ENCODE results near the gene PALM3. TPM values are rescaled to one million over a fixed set of nuclear protein-coding genes. Genes with fewer than 3 reads are reported as not detected.

PALM3 gene
- total RNA-seq, 2 experiments from 2014 or later: 0.09 TPM; not detected in 1

DNA sequence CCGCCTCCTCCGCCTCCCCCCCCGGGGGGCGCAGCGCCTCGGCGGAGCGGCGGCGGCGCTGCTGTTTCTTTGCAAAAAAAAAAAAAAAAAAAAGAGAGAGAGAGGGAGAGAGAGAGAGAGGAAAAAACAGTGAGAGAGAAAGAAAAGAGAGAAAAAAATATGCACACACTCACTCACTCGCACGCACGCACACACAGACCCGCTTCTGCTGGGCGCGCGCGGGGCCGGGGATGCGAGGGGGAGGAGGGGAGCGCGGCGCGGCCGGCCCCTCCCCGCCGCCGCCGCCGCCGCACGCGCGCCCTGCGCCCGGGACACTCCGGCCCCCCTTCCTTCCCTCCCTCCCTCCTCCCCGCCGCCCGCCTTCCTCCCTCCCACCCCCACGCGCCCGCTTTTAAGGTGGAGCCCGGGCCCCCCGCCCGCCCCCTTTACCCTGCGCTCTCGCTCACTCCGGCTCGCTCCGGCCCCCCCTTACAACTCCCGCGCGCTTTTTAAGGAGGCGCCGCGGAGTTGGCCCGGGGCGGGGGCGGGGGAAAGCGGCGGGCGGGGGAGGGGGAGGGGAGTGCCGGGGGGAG is 28.7 kb upstream of the PALM3 start, which contains the start of gene SAMD1:
TSS of gene SAMD1 (minus strand) at position 243 of the 572 bp plus-strand sequence.
- H3K4me3 ChIP-seq (ENCODE audit: low read depth, low read length, poor library complexity, severe bottlenecking): peak within 1 kb of the TSS; percentile 87
- ChIA-PET POLR2A (no interaction called here), CTCF (ENCODE audit: unreplicated experiment) (no interaction called here)
- no TSS peak for BruUV-seq (replicated peaks)
- peak; percentile 94 for DNase-seq (ENCODE audit: low spot score)
- peaks cover 21% of the 10 kb centered on the region for H3K4me1 ChIP-seq (ENCODE audit: insufficient read depth, low read length, poor library complexity, severe bottlenecking)
- peak within 1 kb of the TSS; percentile 89 for H3K27ac ChIP-seq (ENCODE audit: low read depth, low read length, poor library complexity, severe bottlenecking)
- peaks cover 15% of the 10 kb centered on the region; the same call in 1 of the 2 replicates for H3K79me2 ChIP-seq (ENCODE audit: insufficient read depth, low read depth, low read length)
- H3K36me3 ChIP-seq (ENCODE audit: insufficient read depth, low read length): peaks cover 40% of the 10 kb centered on the region
- peak within 1 kb of the TSS; percentile 84 for H3K4me2 ChIP-seq (ENCODE audit: low read length)
- peaks cover 9% of the 10 kb centered on the region for H3K9me3 ChIP-seq (ENCODE audit: low read length)
- intact Hi-C loops (cut with micrococcal nuclease; ENCODE audit: unreplicated experiment): loop anchor here (1.0 kb wide), 1 partner anchor 46 kb away; the partner anchor contains the start of gene ASF1B
- TF ChIP-seq, protein P1, sequence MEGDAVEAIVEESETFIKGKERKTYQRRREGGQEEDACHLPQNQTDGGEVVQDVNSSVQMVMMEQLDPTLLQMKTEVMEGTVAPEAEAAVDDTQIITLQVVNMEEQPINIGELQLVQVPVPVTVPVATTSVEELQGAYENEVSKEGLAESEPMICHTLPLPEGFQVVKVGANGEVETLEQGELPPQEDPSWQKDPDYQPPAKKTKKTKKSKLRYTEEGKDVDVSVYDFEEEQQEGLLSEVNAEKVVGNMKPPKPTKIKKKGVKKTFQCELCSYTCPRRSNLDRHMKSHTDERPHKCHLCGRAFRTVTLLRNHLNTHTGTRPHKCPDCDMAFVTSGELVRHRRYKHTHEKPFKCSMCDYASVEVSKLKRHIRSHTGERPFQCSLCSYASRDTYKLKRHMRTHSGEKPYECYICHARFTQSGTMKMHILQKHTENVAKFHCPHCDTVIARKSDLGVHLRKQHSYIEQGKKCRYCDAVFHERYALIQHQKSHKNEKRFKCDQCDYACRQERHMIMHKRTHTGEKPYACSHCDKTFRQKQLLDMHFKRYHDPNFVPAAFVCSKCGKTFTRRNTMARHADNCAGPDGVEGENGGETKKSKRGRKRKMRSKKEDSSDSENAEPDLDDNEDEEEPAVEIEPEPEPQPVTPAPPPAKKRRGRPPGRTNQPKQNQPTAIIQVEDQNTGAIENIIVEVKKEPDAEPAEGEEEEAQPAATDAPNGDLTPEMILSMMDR (conservative IDR thresholded peaks at IDR 0.05; ENCODE audit: low read length): 0 out of 2 replicates have a peak, but pooled peaks have one; percentile 17
- TF ChIP-seq EZH2phosphoT487 (IDR thresholded peaks at IDR 0.05; ENCODE audit: borderline replicate concordance, low read depth, low read length): no peak
- no peaks in the 10 kb centered on the region for H3K9me2 ChIP-seq (ENCODE audit: insufficient read depth, low read length)
- peak within 1 kb of the TSS; percentile 65 for H2AFZ ChIP-seq (ENCODE audit: low read length)
- peaks cover 9% of the 10 kb centered on the region; the same call in 1 of the 2 replicates for H4K20me1 ChIP-seq (ENCODE audit: insufficient read depth, low read length)

DNA sequence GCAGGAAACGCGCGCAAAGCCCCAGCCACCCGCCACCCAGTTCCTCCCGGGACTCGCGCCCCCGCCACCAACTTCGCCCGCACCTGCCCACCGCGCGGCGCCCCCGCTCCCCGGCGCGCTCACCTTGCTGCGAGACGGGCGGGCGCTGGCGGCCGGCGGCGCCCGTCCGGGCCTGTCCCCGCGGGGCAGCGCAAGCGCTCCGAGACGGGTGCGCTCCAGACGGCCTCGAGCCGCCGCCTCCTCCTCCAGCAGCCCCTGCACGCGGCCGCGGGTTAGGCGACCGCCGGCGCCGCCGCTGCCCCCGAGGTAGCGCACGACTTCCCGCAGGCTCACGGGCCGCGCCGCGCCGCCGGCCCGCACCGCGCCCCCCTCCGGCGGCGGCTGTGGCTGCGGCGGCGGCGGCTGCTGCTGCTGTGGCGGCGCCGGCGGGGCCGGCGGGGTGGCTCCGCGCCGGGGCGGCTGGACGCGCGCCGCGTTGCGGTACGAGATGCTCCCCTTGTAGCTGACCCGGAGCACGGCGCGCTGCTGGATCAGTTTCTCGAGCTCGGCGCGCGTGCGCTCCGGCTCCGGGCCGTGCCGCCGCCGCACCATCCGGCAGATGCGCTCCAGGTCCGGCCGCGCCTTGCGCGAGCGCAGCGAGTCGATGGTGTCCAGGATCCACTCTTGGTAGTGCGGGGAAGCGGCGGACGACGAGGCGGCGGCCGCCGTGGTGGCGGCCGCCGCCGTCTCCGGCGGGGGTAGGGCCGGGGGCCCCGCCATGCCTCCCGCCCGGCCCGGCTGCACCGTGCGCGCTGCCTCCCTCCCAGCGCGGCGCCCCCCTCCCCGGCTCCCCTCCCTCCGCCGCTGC is 28.0 kb upstream of the PALM3 start:
- Histone ChIP-seq H3K27ac (ENCODE audit: low read depth, low read length, poor library complexity, severe bottlenecking) (peak overlapping the region; percentile 89), H3K79me2 (ENCODE audit: insufficient read depth, low read depth, low read length) (peaks cover 15% of the 10 kb centered on the region; the same call in 1 of the 2 replicates), H4K20me1 (ENCODE audit: insufficient read depth, low read length) (peaks cover 9% of the 10 kb centered on the region; the same call in 1 of the 2 replicates), H3K9me2 (ENCODE audit: insufficient read depth, low read length) (no peaks in the 10 kb centered on the region), H3K4me3 (ENCODE audit: low read depth, low read length, poor library complexity, severe bottlenecking) (peak overlapping the region; percentile 87), H2AFZ (ENCODE audit: low read length) (no peak overlapping the region), H3K4me2 (ENCODE audit: low read length) (peak overlapping the region; percentile 82), H3K36me3 (ENCODE audit: insufficient read depth, low read length) (peaks cover 46% of the 10 kb centered on the region), H3K4me1 (ENCODE audit: insufficient read depth, low read length, poor library complexity, severe bottlenecking) (peaks cover 21% of the 10 kb centered on the region), H3K9me3 (ENCODE audit: low read length) (peaks cover 9% of the 10 kb centered on the region)
- DNase-seq (ENCODE audit: low spot score): peak; percentile 81
- TF ChIP-seq, protein P1 (conservative IDR thresholded peaks at IDR 0.05; ENCODE audit: low read length): peak; percentile 52
- no peak for TF ChIP-seq EZH2phosphoT487 (IDR thresholded peaks at IDR 0.05; ENCODE audit: borderline replicate concordance, low read depth, low read length)
- ChIA-PET POLR2A (no interaction called here), CTCF (ENCODE audit: unreplicated experiment) (no interaction called here)
- intact Hi-C loops (cut with micrococcal nuclease; ENCODE audit: unreplicated experiment): loop anchor here (1.0 kb wide), 1 partner anchor 17 kb away; no protein-coding TSS in a partner anchor
- BruUV-seq (replicated peaks): no TSS peak

All from OCI-LY7 (cell line).